Astrocyte of the spinal cord (primary cell): Measurements from ENCODE around the gene HSF2BP.
"Not testable (repeated sequence)": the region's sequence is repeated elsewhere in the genome, so short reads cannot be mapped to it uniquely, and the experiment has no call there.

ENCODE experiments used
- DNase-seq: peaks from one replicate; pipeline ENCODE4 v3.0.0; 2011; ENCODE audit warnings: low read depth, low spot score
- H3K4me3 ChIP-seq: 2 replicates; pipeline ENCODE4 v1.5.1; 2011; ENCODE audit warnings: low read depth, mild to moderate bottlenecking, low read length, moderate library complexity
- in situ Hi-C: cut with HindIII; loops from 2 replicates; pipeline ENCODE4 v1.10.0; 2017; ENCODE audit warnings: low sequenced_read_pairs

The HSF2BP gene

GRCh38 chr21:43479197-43479596 is 180.1 kb downstream of the HSF2BP start:
- DNase-seq, H3K4me3 ChIP-seq, in situ Hi-C loops: not testable (repeated sequence)
